Measurements from ENCODE around the gene LMNB1. TPM values are rescaled to one million over a fixed set of nuclear protein-coding genes. Genes with fewer than 3 reads are reported as not detected.
"Not testable (repeated sequence)": the region's sequence is repeated elsewhere in the genome, so short reads cannot be mapped to it uniquely, and the experiment has no call there.

LMNB1 gene
- total RNA-seq, 2 experiments from 2014 or later, result 173 to 280 TPM

- no peaks in the 10 kb centered on the region for H3K79me2 ChIP-seq (ENCODE audit: insufficient read depth, low read depth, low read length)
- H3K9me3 ChIP-seq (ENCODE audit: low read length), result no peaks in the 10 kb centered on the region
- no peak overlapping the region for H3K27ac ChIP-seq (ENCODE audit: low read depth, low read length, poor library complexity, severe bottlenecking)
- peaks cover 70% of the 10 kb centered on the region for H3K36me3 ChIP-seq (ENCODE audit: insufficient read depth, low read length)
- no peak overlapping the region for H2AFZ ChIP-seq (ENCODE audit: low read length)
- no peaks in the 10 kb centered on the region for H4K20me1 ChIP-seq (ENCODE audit: insufficient read depth, low read length)
- no peaks in the 10 kb centered on the region for H3K9me2 ChIP-seq (ENCODE audit: insufficient read depth, low read length)
- intact Hi-C loops (cut with micrococcal nuclease; ENCODE audit: unreplicated experiment), result no loop called here
- CTCF ChIA-PET (ENCODE audit: unreplicated experiment), result no interaction called here
- H3K4me1 ChIP-seq (ENCODE audit: insufficient read depth, low read length, poor library complexity, severe bottlenecking), result no peaks in the 10 kb centered on the region
- no TSS peak for BruUV-seq (replicated peaks)
- no peak for DNase-seq (ENCODE audit: low spot score)
- H3K4me3 ChIP-seq (ENCODE audit: low read depth, low read length, poor library complexity, severe bottlenecking), result no peak overlapping the region
- POLR2A ChIA-PET, result interaction anchor here (0.6 to 0.7 kb wide), 8 partner anchors 14 to 563 kb away, joined by 3 to 6 read pairs (median 3); no protein-coding TSS in a partner anchor
- TF ChIP-seq CTCF (conservative IDR thresholded peaks at IDR 0.05; ENCODE audit: low read length) (no peak), EZH2phosphoT487 (IDR thresholded peaks at IDR 0.05; ENCODE audit: borderline replicate concordance, low read depth, low read length) (no peak)
- H3K4me2 ChIP-seq (ENCODE audit: low read length), result no peak overlapping the region
Observed at GRCh38 chr5:126837242-126837641, 60.3 kb downstream of the LMNB1 start.

GRCh38 chr5:126837906-126838539 is 61.1 kb downstream of the LMNB1 start:
- no peak overlapping the region for H3K27ac ChIP-seq (ENCODE audit: low read depth, low read length, poor library complexity, severe bottlenecking)
- intact Hi-C loops (cut with micrococcal nuclease; ENCODE audit: unreplicated experiment), result no loop called here
- H3K4me1 ChIP-seq (ENCODE audit: insufficient read depth, low read length, poor library complexity, severe bottlenecking), result no peaks in the 10 kb centered on the region
- H3K9me2 ChIP-seq (ENCODE audit: insufficient read depth, low read length), result no peaks in the 10 kb centered on the region
- peaks cover 62% of the 10 kb centered on the region for H3K36me3 ChIP-seq (ENCODE audit: insufficient read depth, low read length)
- no peaks in the 10 kb centered on the region for H3K9me3 ChIP-seq (ENCODE audit: low read length)
- POLR2A ChIA-PET, result interaction anchor here (0.7 kb wide), 1 partner anchor 318 kb away, joined by 3 read pairs; no protein-coding TSS in a partner anchor
- CTCF ChIA-PET (ENCODE audit: unreplicated experiment), result no interaction called here
- no peak for DNase-seq (ENCODE audit: low spot score)
- H4K20me1 ChIP-seq (ENCODE audit: insufficient read depth, low read length), result no peaks in the 10 kb centered on the region
- H3K4me2 ChIP-seq (ENCODE audit: low read length), result no peak overlapping the region
- no peak overlapping the region for H2AFZ ChIP-seq (ENCODE audit: low read length)
- H3K79me2 ChIP-seq (ENCODE audit: insufficient read depth, low read depth, low read length), result no peaks in the 10 kb centered on the region
- TF ChIP-seq CTCF (conservative IDR thresholded peaks at IDR 0.05; ENCODE audit: low read length) (no peak), EZH2phosphoT487 (IDR thresholded peaks at IDR 0.05; ENCODE audit: borderline replicate concordance, low read depth, low read length) (no peak)
- BruUV-seq (replicated peaks), result no TSS peak
- H3K4me3 ChIP-seq (ENCODE audit: low read depth, low read length, poor library complexity, severe bottlenecking), result no peak overlapping the region

- H4K20me1 ChIP-seq (ENCODE audit: insufficient read depth, low read length); POLR2A ChIA-PET; CTCF ChIA-PET (ENCODE audit: unreplicated experiment); H3K4me2 ChIP-seq (ENCODE audit: low read length); H3K4me3 ChIP-seq (ENCODE audit: low read depth, low read length, poor library complexity, severe bottlenecking); H2AFZ ChIP-seq (ENCODE audit: low read length); intact Hi-C loops (cut with micrococcal nuclease; ENCODE audit: unreplicated experiment); H3K79me2 ChIP-seq (ENCODE audit: insufficient read depth, low read depth, low read length); BruUV-seq (replicated peaks); H3K9me2 ChIP-seq (ENCODE audit: insufficient read depth, low read length); H3K27ac ChIP-seq (ENCODE audit: low read depth, low read length, poor library complexity, severe bottlenecking); DNase-seq (ENCODE audit: low spot score); H3K9me3 ChIP-seq (ENCODE audit: low read length); H3K4me1 ChIP-seq (ENCODE audit: insufficient read depth, low read length, poor library complexity, severe bottlenecking): not testable (repeated sequence)
- H3K36me3 ChIP-seq (ENCODE audit: insufficient read depth, low read length), result peaks cover 48% of the 10 kb centered on the region
Observed at GRCh38 chr5:126839407-126839806, 62.5 kb downstream of the LMNB1 start.

- H3K9me3 ChIP-seq (ENCODE audit: low read length); H3K27ac ChIP-seq (ENCODE audit: low read depth, low read length, poor library complexity, severe bottlenecking); H3K79me2 ChIP-seq (ENCODE audit: insufficient read depth, low read depth, low read length); H3K4me1 ChIP-seq (ENCODE audit: insufficient read depth, low read length, poor library complexity, severe bottlenecking); H3K4me2 ChIP-seq (ENCODE audit: low read length); H4K20me1 ChIP-seq (ENCODE audit: insufficient read depth, low read length); H3K4me3 ChIP-seq (ENCODE audit: low read depth, low read length, poor library complexity, severe bottlenecking); CTCF ChIA-PET (ENCODE audit: unreplicated experiment); H3K9me2 ChIP-seq (ENCODE audit: insufficient read depth, low read length); DNase-seq (ENCODE audit: low spot score); H3K36me3 ChIP-seq (ENCODE audit: insufficient read depth, low read length); H2AFZ ChIP-seq (ENCODE audit: low read length); BruUV-seq (replicated peaks): not testable (repeated sequence)
- POLR2A ChIA-PET, result interaction anchor here (0.6 kb wide), 1 partner anchor 129 kb away, joined by 3 read pairs; no protein-coding TSS in a partner anchor
- intact Hi-C loops (cut with micrococcal nuclease; ENCODE audit: unreplicated experiment), result loop anchor here (10.0 kb wide), 1 partner anchor 471 kb away; no protein-coding TSS in a partner anchor
Observed at GRCh38 chr5:126843375-126843774, 66.4 kb downstream of the LMNB1 start.

- BruUV-seq (replicated peaks); H4K20me1 ChIP-seq (ENCODE audit: insufficient read depth, low read length); H3K4me3 ChIP-seq (ENCODE audit: low read depth, low read length, poor library complexity, severe bottlenecking); H3K36me3 ChIP-seq (ENCODE audit: insufficient read depth, low read length); H2AFZ ChIP-seq (ENCODE audit: low read length); H3K79me2 ChIP-seq (ENCODE audit: insufficient read depth, low read depth, low read length); H3K4me1 ChIP-seq (ENCODE audit: insufficient read depth, low read length, poor library complexity, severe bottlenecking); H3K9me2 ChIP-seq (ENCODE audit: insufficient read depth, low read length); H3K9me3 ChIP-seq (ENCODE audit: low read length); CTCF ChIA-PET (ENCODE audit: unreplicated experiment): not testable (repeated sequence)
- intact Hi-C loops (cut with micrococcal nuclease; ENCODE audit: unreplicated experiment), result loop anchor here (10.0 kb wide), 1 partner anchor 469 kb away; no protein-coding TSS in a partner anchor
- POLR2A ChIA-PET, result interaction anchor here (0.6 to 1.0 kb wide), 2 partner anchors 10 to 18 kb away, joined by 4 to 5 read pairs; no protein-coding TSS in a partner anchor
- peak overlapping the region; percentile 57; the same call in 1 of the 2 replicates for H3K4me2 ChIP-seq (ENCODE audit: low read length)
- peak overlapping the region; percentile 64 for H3K27ac ChIP-seq (ENCODE audit: low read depth, low read length, poor library complexity, severe bottlenecking)
- DNase-seq (ENCODE audit: low spot score), result peak; percentile 63
Observed at GRCh38 chr5:126845470-126846070, 68.6 kb downstream of the LMNB1 start.
